ENCODE results near the gene MRPS35.

DNA sequence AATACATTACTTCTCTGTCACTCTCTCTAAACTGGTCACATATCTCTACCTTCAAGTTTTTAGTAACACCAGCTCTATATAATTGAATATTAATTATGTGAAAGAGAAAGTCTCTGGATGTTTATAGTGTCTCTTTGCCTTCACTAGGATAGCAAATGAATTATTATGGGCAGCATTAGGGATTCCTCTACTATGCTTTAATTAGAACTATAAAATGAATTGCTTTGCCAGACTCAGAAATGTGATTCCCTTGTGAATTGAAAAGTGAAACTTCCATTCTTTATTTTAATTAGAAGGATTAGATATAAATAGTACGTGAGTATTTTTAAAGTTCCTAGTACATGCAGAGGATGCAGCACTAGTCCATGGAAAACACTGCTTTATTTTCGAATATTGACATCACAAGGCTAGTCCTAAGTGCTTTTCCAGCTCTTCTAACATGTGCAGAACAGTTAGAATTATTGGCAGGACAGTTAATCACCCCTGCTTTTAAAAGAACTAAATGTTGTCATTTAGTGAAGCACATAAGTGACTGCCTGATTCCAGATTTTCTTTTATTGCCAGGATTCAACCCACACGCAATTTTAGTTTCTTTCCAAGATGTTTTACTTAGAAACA, 37.4 kb upstream of the MRPS35 start:
- TF ChIP-seq POLR2A (IDR thresholded peaks at IDR 0.05) (no peak), CTCF (IDR thresholded peaks at IDR 0.05) (no peak)
